ENCODE measurements around the gene HTT. TPM values are rescaled to one million over a fixed set of nuclear protein-coding genes. Genes with fewer than 3 reads are reported as not detected.
"Not testable (repeated sequence)": the region's sequence is repeated elsewhere in the genome, so short reads cannot be mapped to it uniquely, and the experiment has no call there.

HTT gene
- total and polyA plus RNA-seq, 2 experiments from 2014 or later = 11.4 to 38.6 TPM

DNA sequence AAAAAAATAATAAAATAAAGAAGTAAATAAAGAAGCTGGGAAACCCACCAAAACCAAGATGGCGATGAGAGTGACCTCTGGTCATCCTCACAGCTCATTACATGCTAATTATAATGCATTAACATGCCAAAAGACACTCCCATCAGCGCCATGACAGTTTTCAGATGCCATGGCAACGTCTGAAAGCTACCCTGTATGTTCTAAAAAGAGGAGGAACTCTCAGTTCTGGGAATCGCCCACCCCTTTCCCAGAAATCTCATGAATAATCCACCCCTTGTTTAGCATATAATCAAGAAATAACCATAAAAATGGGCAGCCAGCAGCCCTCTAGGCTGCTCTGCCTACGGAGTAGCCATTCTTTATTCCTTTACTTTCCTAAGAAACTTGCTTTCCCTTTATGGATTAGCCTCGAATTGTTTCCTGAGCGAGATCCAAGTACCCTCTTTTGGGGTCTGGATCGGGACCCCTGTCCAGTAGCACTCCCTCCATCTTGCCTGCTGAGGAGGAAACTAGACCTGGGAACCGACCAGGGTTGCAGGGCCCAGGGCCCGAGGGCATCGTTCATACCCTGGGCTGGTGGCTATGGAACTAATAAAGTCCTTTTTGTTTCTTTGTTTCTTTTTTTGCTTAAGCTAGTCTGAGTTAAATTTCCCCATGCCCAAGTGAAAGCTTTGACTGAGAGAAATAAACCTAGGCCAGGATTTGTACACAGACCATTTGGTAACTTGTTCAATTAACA, 31.0 kb upstream of the HTT start:
- no peaks in the 10 kb centered on the region for H3K36me3 ChIP-seq
- no peak overlapping the region for H3K27ac ChIP-seq
- TF ChIP-seq, protein P1, sequence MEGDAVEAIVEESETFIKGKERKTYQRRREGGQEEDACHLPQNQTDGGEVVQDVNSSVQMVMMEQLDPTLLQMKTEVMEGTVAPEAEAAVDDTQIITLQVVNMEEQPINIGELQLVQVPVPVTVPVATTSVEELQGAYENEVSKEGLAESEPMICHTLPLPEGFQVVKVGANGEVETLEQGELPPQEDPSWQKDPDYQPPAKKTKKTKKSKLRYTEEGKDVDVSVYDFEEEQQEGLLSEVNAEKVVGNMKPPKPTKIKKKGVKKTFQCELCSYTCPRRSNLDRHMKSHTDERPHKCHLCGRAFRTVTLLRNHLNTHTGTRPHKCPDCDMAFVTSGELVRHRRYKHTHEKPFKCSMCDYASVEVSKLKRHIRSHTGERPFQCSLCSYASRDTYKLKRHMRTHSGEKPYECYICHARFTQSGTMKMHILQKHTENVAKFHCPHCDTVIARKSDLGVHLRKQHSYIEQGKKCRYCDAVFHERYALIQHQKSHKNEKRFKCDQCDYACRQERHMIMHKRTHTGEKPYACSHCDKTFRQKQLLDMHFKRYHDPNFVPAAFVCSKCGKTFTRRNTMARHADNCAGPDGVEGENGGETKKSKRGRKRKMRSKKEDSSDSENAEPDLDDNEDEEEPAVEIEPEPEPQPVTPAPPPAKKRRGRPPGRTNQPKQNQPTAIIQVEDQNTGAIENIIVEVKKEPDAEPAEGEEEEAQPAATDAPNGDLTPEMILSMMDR (IDR thresholded peaks at IDR 0.05; ENCODE audit: low read depth, low read length) = no peak

DNA sequence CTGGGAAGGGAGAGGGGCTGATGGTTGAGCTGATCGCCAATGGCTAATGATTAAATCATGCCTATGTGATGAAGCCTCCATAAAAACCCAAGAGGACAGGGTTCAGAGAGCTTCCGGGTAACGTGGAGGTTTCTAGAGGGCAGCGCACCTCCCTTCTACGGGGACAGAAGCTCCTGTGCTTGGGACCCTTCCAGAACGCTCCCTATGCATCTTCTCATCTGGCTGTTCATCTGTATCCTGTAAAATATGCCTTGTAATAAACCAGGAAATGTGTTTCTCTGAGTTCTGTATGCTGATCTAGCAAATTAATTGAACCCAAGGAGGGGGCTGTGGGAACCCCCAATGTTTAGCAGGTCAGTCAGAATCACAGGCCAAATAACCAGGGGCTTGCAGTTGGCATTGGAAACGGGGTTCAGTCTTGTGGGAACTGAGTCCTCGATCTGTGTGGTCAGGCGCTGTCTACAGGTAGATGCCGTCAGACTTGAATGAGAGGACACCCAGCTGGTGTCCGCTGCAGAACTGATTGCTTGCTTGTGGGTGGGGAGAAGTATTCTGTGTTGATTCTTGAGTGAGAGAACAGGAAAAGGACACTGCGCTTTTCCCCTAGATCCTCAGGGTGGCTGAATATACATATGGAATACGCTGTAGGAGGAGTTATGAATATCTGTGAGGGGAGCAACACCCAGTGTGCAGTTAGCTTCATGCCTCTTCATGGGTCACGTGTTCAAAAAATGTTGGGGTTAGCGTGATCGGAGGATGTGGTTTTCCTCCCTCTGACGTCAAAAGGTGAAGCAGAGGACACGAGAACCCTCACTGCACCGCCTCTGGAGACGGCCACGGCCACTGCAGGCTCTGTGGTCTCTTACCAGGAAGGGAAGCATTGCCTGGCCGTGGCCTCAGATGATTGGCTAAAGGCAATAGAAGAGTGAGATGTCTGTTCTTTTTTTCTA, 29.3 kb upstream of the HTT start:
- peak in 1 of 2 donors; percentile 72 for DNase-seq (ENCODE audit: low read depth in 1 of 2, low spot score in 1 of 2)
- TF ChIP-seq, protein P1 (IDR thresholded peaks at IDR 0.05; ENCODE audit: low read depth, low read length) = no peak
- H3K27ac ChIP-seq = no peak overlapping the region

More for the DNA sequence above, 31.0 kb upstream of the HTT start:
- no peak for DNase-seq (ENCODE audit: low read depth in 1 of 2, low spot score in 1 of 2)
- H3K4me3 ChIP-seq = no peak overlapping the region
- no peaks in the 10 kb centered on the region for H3K27me3 ChIP-seq
- H3K4me1 ChIP-seq (ENCODE audit: low read depth) = no peaks in the 10 kb centered on the region
- no peaks in the 10 kb centered on the region for H3K9me3 ChIP-seq (ENCODE audit: low read depth)

DNA sequence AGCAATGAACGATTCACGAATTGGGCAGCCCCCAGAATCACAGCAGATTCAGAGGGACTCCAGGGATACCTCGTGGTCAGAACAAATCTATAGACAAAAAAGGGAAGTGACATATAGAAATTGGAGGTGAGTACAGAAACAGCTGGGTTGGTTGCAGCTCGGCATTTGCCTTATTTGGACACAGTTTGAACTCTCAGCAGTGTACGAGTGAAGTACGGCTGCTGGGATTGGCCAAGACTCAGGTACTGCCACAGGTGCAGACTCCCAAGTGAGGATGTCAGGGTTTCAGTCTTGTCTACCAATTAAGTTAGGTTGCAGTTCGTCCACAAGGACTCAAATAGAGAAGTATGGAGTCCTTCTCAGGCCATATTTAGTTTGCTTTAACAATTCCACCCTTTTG, 28.3 kb upstream of the HTT start:
- Histone ChIP-seq H3K27ac (no peak overlapping the region), H3K27me3 (peaks cover 10% of the 10 kb centered on the region), H3K36me3 (no peaks in the 10 kb centered on the region), H3K4me3 (no peak overlapping the region), H3K9me3 (ENCODE audit: low read depth) (no peaks in the 10 kb centered on the region), H3K4me1 (ENCODE audit: low read depth) (no peaks in the 10 kb centered on the region)
- TF ChIP-seq, protein P1 (IDR thresholded peaks at IDR 0.05; ENCODE audit: low read depth, low read length) = no peak
- no peak for DNase-seq (ENCODE audit: low read depth in 1 of 2, low spot score in 1 of 2)

More for the DNA sequence above, 29.3 kb upstream of the HTT start:
- no peak overlapping the region for H3K4me3 ChIP-seq
- H3K4me1 ChIP-seq (ENCODE audit: low read depth) = no peaks in the 10 kb centered on the region
- no peaks in the 10 kb centered on the region for H3K9me3 ChIP-seq (ENCODE audit: low read depth)
- H3K36me3 ChIP-seq = no peaks in the 10 kb centered on the region
- peaks cover 5% of the 10 kb centered on the region for H3K27me3 ChIP-seq

DNA sequence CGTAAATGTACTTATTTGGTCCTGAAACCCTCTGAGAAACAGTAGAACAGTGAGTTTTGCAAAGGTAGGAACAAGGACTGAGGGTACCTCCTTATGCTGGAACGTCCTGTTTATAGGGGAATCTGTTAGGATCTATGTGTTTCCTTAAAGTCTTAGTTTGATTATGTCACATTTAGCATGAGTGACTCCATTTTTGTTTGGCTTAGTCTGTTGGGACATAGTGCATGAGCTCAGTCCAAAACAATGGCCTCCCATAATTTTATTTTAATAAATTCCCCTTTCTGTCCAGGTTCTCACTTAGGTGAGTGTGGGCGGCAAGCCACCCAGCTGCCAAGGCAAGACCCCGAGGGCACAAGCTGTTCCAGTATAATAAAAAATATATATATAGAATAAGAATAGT, 27.9 kb upstream of the HTT start:
- Histone ChIP-seq H3K27ac (no peak overlapping the region), H3K4me1 (ENCODE audit: low read depth) (no peaks in the 10 kb centered on the region), H3K27me3 (peaks cover 10% of the 10 kb centered on the region), H3K4me3 (no peak overlapping the region), H3K36me3 (no peaks in the 10 kb centered on the region), H3K9me3 (ENCODE audit: low read depth) (no peaks in the 10 kb centered on the region)
- no peak for DNase-seq (ENCODE audit: low read depth in 1 of 2, low spot score in 1 of 2)
- TF ChIP-seq, protein P1 (IDR thresholded peaks at IDR 0.05; ENCODE audit: low read depth, low read length) = no peak

DNA sequence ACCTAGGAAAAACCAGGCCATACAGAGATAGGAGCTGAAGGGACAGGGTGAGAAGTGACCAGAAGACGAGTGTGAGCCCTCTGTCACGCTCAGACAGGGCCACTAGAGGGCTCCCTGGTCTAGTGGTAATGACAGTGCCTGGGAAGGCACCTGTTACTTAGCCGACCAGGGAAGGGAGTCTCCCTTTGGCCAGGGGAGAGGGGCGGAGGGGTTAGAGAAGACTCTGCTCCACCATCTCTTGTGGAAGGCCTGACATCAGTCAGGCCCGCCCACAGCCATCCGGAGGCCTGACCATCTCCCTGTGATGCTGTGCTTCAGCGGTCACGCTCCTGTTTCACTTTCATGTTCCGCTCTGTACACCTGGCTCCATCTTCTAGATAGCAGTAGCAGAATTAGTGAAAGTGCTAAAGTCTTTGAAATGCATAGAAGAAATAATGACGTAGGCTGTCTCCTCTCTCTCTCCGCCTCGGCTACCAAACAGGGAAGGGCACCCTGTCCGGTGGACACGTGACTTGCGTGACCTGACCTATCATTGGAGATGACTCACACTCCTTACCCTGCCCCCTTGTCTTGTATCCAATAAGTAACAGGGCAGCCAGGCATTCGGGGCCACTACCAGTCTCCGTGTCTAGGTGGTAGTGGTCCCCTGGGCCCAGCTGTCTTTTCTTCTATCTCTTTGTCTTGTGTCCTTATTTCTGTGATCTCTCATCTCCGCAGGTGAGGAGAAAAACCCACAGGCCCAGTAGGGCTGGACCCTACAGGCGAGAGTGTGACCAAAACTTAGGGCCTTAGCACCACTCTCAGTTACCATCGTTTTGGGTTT, 26.8 kb upstream of the HTT start:
- TF ChIP-seq, protein P1 (IDR thresholded peaks at IDR 0.05; ENCODE audit: low read depth, low read length) = peak; percentile 74

DNA sequence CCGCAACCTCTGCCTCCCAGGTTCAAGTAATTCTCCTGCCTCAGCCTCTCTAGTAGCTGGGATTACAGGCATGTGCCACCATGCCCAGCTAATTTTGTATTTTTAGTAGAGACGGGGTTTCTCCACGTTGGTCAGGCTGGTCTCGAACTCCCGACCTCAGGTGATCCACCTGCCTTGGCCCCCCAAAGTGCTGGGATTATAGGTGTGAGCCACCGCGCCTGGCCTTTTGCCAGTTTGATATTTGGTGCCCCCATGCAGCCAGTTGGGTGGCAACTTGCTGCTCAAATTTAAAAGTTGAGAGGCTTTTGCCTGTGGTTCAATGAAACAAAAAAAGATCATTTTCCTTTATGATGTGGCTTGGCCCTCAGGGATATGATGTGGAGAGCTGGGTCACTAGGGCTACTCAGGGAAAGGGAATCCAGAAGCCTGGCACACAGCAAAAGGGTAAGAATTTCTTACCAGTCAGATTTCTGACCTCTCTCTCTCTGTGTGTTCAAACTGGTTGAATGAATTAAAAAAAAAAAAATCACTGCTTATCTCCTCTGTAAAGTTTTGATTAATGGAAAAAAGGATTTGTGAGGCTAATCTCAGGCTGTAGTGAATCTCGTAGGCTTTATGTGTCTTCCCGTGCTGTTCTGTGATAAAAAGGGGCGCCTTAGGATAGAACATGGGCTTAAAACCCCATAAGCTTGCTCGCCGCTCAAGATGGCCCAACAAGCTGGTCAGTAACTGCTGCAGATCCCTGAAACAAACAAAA, 23.2 kb upstream of the HTT start:
- DNase-seq (ENCODE audit: low read depth in 1 of 2, low spot score in 1 of 2); H3K4me1 ChIP-seq (ENCODE audit: low read depth); H3K4me3 ChIP-seq; H3K36me3 ChIP-seq; H3K9me3 ChIP-seq (ENCODE audit: low read depth); H3K27ac ChIP-seq: not testable (repeated sequence)
- H3K27me3 ChIP-seq = peaks cover 10% of the 10 kb centered on the region

More for the DNA sequence above, 26.8 kb upstream of the HTT start:
- no peaks in the 10 kb centered on the region for H3K9me3 ChIP-seq (ENCODE audit: low read depth)
- no peaks in the 10 kb centered on the region for H3K36me3 ChIP-seq
- H3K27ac ChIP-seq = no peak overlapping the region
- peak; percentile 58 to 75 for DNase-seq (ENCODE audit: low read depth in 1 of 2, low spot score in 1 of 2)
- H3K4me1 ChIP-seq (ENCODE audit: low read depth) = no peaks in the 10 kb centered on the region
- no peak overlapping the region for H3K4me3 ChIP-seq
- H3K27me3 ChIP-seq = peaks cover 10% of the 10 kb centered on the region
